OCI-M1 (cell line): ENCODE results near the gene DLG2.
"Not testable (repeated sequence)": the region's sequence is repeated elsewhere in the genome, so short reads cannot be mapped to it uniquely, and the experiment has no call there.

Experiments used
- DNase-seq: peaks from one replicate; lab custom pipeline; 2025; lab: John Stamatoyannopoulos, UW

The DLG2 gene

DNA sequence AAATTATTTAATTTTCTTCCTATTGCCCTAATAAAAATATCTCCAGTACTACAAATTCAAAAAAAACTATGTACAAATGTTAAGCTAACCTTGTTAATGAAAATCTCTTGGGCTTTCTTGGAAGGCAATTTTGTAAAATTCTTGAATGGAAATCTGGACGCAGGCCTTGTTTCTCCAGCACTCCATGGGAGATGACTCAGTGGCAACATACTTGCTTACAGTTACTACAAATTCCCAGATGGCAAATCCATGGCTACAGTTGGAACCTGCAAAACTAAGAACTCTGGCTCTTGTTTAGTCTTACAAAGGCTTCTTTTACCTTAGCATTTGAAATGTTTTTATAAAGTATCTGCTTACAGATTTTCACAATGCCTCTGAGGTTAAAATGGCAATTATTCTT is 725.2 kb downstream of the DLG2 start:
- no peak for DNase-seq

DNA sequence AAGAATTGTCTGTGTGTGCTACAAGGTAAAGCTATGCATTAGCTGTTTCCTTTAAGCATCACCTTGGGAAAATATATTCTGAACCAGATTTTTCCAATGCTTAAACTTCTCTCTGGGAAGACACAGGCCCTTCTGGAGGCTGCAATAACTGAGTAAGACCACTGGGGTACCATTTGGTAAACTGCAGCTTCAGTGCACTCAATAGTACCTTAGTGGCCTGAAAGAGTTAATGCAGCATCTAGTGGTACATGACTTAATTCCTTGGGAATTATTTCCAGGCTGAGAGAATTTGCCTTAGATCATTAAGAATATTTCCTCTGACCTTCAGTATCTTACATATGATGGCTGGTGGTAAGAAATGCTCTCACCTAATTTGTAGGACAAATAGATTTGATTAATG is 727.4 kb downstream of the DLG2 start:
- peak; percentile 47 for DNase-seq

GRCh38 chr11:84899134-84899533 is 728.0 kb downstream of the DLG2 start:
- DNase-seq = no peak

DNA sequence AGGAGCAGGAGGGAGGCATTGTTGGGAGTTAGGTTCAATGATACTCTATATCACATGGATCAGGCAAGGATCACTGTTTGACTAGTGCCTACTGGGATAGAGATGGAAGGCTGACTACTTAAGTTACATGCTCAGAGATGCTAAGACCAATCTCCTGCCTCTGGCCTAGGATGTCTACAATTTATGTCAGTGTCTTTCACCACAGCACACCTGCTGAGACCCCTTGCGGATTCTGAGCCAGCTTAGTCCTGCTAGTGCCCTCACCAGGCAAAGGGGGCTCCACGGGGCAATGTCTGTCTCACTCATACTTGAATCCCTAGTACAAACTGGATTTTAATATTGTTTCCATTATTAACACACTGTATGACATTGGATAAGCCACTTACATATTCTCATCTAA is 732.5 kb downstream of the DLG2 start:
- no peak for DNase-seq

GRCh38 chr11:84890676-84891075 is 736.5 kb downstream of the DLG2 start:
- DNase-seq = no peak

DNA sequence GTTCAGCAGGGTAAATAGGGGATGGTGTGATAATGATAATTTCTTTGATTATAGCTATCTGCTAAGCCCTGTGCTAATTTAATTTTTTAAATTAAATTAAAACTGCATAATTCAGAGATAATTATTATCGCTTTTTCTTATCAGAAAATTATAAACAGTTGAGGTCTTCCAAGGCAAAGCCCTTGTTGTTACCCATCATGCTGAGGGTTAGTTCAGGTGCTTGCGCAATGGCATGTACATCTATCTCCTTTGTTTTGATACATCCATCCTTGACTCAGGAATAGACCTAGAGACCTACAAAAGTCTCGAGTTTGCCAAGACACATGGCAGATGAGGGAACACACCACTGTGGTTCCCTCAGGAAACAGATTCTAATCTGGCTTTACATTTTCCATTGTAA is 737.6 kb downstream of the DLG2 start:
- no peak for DNase-seq

- DNase-seq = peak; percentile 85
Measured at GRCh38 chr11:84887055-84887629, 740.0 kb downstream of the DLG2 start.

DNA sequence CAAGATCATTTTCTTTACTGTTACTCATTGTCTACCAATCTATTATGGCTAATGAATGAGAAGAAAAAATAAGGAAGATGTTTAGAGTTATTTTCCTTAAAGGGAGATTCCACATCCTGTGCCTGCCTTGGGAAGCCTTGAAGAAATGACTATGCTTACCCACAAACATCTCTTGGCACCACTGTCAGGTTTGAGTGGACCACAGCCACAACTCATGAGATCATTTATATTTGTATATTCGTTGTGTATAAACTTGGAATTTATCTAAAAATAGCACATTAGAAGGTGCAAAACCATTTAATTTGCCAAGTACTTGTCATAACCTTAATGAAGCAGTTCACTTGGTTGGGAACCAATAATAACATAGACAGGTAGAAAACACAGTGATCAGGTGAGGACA is 740.8 kb downstream of the DLG2 start:
- no peak for DNase-seq

- no peak for DNase-seq
Measured at GRCh38 chr11:84884836-84885235, 742.3 kb downstream of the DLG2 start.

GRCh38 chr11:84882056-84882455 is 745.1 kb downstream of the DLG2 start:
- DNase-seq = no peak

GRCh38 chr11:84871116-84871515 is 756.0 kb downstream of the DLG2 start:
- no peak for DNase-seq

DNA sequence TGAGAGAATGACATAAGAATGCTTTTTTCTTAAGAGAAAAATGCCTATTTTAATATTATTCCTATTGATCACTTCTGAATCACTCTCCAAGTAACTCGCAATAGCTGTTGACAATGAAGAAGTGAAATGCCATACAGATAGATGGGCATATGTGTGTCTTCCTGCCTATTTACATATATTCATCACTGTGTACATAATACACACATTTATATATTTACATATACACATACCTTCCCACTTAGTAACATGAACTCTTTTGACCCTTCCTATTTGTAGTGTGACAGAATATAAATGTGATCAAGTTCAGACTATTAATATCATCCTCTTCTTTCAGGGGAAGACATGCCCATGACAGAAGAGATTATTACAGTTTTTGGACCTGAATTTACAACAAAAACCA is 756.7 kb downstream of the DLG2 start:
- no peak for DNase-seq

- no peak for DNase-seq
Measured at GRCh38 chr11:84866922-84867321, 760.2 kb downstream of the DLG2 start.

GRCh38 chr11:84865791-84866535 is 761.2 kb downstream of the DLG2 start:
- peak; percentile 63 for DNase-seq

- DNase-seq = no peak
Measured at GRCh38 chr11:84865257-84865656, 761.9 kb downstream of the DLG2 start.

DNA sequence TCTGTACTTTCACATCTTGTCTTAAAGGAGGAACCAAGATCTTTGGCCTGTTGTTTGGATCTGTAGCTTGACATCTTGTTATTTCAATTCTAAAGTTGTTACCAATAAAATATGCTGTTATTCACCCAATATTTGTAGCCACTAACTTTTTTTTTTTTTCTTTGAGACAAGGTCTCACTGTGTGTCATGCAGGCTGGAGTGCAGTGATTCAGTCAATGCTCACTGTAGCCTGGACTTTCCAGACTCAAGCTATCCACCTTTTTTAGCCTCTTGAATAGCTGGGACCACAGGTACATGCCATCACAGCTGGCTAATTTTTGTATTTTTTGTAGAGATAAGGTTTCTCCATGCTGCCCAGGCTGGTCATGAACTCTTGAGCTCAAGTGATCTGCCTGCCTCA is 769.4 kb downstream of the DLG2 start:
- DNase-seq = no peak

GRCh38 chr11:84855508-84856245 is 771.5 kb downstream of the DLG2 start:
- no peak for DNase-seq

DNA sequence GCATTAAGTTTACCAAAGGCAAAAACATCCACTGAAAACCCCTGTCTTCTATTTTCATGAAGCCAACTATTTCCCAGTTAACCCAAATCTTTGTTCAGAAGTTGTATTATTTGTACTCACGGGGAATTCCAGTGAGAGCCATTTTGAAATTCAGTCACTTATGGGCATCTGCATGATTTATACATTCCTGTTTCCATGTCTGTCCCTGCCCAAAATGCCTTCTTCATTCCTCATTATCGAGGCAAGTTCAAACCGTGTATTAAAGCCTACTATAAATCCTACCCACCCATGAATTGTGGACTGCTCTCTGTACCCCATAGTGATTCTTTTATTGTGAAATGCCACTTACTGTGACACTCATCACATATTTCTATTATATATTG is 772.7 kb downstream of the DLG2 start:
- DNase-seq = no peak

- no peak for DNase-seq
Measured at GRCh38 chr11:84853841-84854497, 773.2 kb downstream of the DLG2 start.

GRCh38 chr11:84847842-84848241 is 779.3 kb downstream of the DLG2 start:
- DNase-seq = no peak

GRCh38 chr11:84840201-84840600 is 786.9 kb downstream of the DLG2 start:
- DNase-seq = not testable (repeated sequence)

GRCh38 chr11:84837402-84838069 is 789.6 kb downstream of the DLG2 start:
- DNase-seq = no peak
